Calu3 (cell line): Measurements from ENCODE around the gene ZNF563. TPM values are rescaled to one million over a fixed set of nuclear protein-coding genes. Genes with fewer than 3 reads are reported as not detected.

Experiments
- BruUV-seq: library from RNA; stranded (reverse); fragments of 400-500 nt; replicated peaks from 2 replicates; lab custom pipeline; 2021; lab: Mats Ljungman, UMichigan
- CTCF ChIA-PET: fragments of 300-600 bp; sonication (Branson Sonifier 250); formaldehyde crosslinking; loops from one replicate; lab custom pipeline; 2022; ENCODE audit warnings: antibody characterized with exemption; lab: Charles Lee
- DNase-seq: peaks from one replicate; pipeline ENCODE4 v3.0.0; 2022
- H3K27ac Mint-ChIP-seq: one replicate; pipeline ENCODE4 v1.8.0; 2022; ENCODE audit warnings: mixed read lengths; ENCODE audit not compliant: unreplicated experiment
- H3K27me3 Mint-ChIP-seq: one replicate; pipeline ENCODE4 v1.8.0; 2022; ENCODE audit warnings: mixed read lengths; ENCODE audit not compliant: unreplicated experiment
- H3K36me3 Mint-ChIP-seq: one replicate; pipeline ENCODE4 v1.8.0; 2022; ENCODE audit warnings: mild to moderate bottlenecking, moderate library complexity, mixed read lengths; ENCODE audit not compliant: insufficient read depth, unreplicated experiment
- H3K4me1 Mint-ChIP-seq: one replicate; pipeline ENCODE4 v1.8.0; 2022; ENCODE audit warnings: mild to moderate bottlenecking, low read depth, mixed read lengths; ENCODE audit not compliant: unreplicated experiment
- H3K4me3 Mint-ChIP-seq: one replicate; pipeline ENCODE4 v1.8.0; 2022; ENCODE audit warnings: mild to moderate bottlenecking, low read depth, moderate library complexity, mixed read lengths; ENCODE audit not compliant: unreplicated experiment
- H3K9me3 Mint-ChIP-seq: one replicate; pipeline ENCODE4 v1.8.0; 2022; ENCODE audit warnings: low read depth, mixed read lengths; ENCODE audit not compliant: unreplicated experiment
- intact Hi-C: fragments of 100-400 bp; cut with micrococcal nuclease; formaldehyde crosslinking; loops from one replicate; pipeline ENCODE4 v1.10.0; 2022; ENCODE audit not compliant: unreplicated experiment
- total RNA-seq: library from RNA; stranded (reverse); gene quantifications from 2 replicates; pipeline ENCODE4 v1.2.3, GENCODE V29; 2022
- TF ChIP-seq, protein P1 (sequence below): fragments of 200-600 bp; IDR thresholded peaks from one replicate; pipeline ENCODE4 v1.8.0; 2022; ENCODE audit warnings: antibody characterized with exemption; ENCODE audit not compliant: unreplicated experiment

The ZNF563 gene
- total RNA-seq, 1 experiment from 2014 or later: 1.3 TPM

DNA sequence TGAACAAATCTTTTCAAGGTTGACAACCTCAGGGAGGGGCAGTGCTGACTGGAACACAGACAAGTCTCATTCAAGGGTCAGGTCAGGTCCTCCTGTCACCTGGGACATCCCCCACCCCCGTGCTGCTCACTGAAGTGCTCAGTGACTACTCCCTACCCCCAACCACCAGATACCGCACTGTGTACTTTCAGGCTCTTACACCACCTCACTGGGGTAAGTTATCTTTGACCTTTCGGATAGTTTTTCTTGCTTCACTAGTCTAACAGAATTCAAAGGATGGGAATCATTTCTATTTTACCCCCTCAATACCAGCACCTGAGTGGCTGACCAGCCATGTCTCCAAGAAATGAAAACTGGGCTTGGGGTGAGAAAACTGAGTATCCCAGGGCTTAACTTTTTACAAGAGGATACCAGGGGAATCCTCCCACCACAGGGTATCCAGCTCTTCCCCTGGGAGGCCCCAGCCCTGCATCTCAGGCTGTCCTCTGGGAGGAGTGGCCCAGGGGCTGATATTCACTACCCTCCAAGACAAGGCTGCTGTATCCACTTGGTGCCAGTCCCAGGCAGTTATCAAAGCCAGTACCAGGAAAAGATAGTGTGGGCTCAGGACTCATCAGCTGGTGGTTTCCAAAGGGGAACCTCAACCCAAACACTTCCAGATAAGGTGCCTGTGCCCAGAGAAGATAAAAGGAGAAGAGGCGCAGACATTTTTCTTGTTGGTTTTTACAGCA lies 2.1 kb downstream of the ZNF563 start:
- H3K27ac Mint-ChIP-seq: no peak overlapping the region
- no peak overlapping the region for H3K4me3 Mint-ChIP-seq
- H3K9me3 Mint-ChIP-seq: peaks cover 5% of the 10 kb centered on the region
- no peak for DNase-seq
- TF ChIP-seq, protein P1, sequence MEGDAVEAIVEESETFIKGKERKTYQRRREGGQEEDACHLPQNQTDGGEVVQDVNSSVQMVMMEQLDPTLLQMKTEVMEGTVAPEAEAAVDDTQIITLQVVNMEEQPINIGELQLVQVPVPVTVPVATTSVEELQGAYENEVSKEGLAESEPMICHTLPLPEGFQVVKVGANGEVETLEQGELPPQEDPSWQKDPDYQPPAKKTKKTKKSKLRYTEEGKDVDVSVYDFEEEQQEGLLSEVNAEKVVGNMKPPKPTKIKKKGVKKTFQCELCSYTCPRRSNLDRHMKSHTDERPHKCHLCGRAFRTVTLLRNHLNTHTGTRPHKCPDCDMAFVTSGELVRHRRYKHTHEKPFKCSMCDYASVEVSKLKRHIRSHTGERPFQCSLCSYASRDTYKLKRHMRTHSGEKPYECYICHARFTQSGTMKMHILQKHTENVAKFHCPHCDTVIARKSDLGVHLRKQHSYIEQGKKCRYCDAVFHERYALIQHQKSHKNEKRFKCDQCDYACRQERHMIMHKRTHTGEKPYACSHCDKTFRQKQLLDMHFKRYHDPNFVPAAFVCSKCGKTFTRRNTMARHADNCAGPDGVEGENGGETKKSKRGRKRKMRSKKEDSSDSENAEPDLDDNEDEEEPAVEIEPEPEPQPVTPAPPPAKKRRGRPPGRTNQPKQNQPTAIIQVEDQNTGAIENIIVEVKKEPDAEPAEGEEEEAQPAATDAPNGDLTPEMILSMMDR: no peak
- CTCF ChIA-PET: no interaction called here
- H3K4me1 Mint-ChIP-seq: no peaks in the 10 kb centered on the region
- peaks cover 14% of the 10 kb centered on the region for H3K36me3 Mint-ChIP-seq
- intact Hi-C loops: no loop called here
- BruUV-seq: no TSS peak
- no peaks in the 10 kb centered on the region for H3K27me3 Mint-ChIP-seq

DNA sequence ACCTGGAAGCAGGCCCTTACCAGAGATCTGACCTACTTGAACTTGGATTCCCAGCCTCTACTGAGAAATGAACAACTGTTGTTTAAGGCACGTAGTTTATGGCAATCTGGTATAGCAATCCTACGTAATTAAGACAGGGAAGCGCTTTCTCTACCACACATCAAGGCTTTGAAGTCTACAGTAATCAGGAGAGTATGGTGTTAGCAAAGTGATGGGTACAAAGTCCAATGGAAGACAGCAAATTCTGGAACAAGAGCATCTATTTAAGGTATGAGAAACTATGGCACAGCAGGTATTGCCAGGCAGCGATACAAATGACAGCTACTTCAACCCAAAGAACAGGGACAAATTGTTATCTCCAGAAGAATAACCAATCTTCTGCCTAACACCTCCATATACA lies 3.1 kb downstream of the ZNF563 start:
- CTCF ChIA-PET: no interaction called here
- Mint-ChIP-seq H3K27ac (no peak overlapping the region), H3K4me3 (no peak overlapping the region), H3K36me3 (peaks cover 14% of the 10 kb centered on the region), H3K4me1 (no peaks in the 10 kb centered on the region), H3K9me3 (peaks cover 7% of the 10 kb centered on the region), H3K27me3 (no peaks in the 10 kb centered on the region)
- no peak for DNase-seq
- intact Hi-C loops: no loop called here
- no TSS peak for BruUV-seq
- TF ChIP-seq, protein P1: no peak

DNA sequence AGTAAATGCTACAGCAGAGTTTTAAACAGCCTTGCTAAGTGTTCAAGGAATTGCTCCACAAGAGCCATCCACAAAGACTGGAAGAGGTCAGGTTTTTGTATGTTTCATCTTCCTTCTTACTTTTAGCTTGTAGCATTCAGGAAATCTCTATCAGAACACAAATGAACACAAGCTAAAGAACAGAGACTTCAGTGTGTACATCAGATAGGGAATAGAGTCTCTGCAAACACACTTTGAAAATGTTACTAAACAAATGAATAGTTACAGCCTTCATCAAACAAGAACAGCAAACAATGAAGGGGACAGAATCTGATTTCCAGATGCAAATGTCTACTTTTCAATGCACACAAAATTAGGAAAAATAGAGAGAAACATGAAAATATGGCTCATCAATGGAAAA lies 7.7 kb downstream of the ZNF563 start:
- TF ChIP-seq, protein P1: no peak
- no peak overlapping the region for H3K27ac Mint-ChIP-seq
- no peaks in the 10 kb centered on the region for H3K27me3 Mint-ChIP-seq
- DNase-seq: no peak
- H3K4me1 Mint-ChIP-seq: no peaks in the 10 kb centered on the region
- H3K9me3 Mint-ChIP-seq: peaks cover 7% of the 10 kb centered on the region
- CTCF ChIA-PET: no interaction called here
- no peaks in the 10 kb centered on the region for H3K36me3 Mint-ChIP-seq
- BruUV-seq: no TSS peak
- no peak overlapping the region for H3K4me3 Mint-ChIP-seq
- intact Hi-C loops: no loop called here

- peaks cover 10% of the 10 kb centered on the region for H3K9me3 Mint-ChIP-seq
- no TSS peak for BruUV-seq
- intact Hi-C loops: no loop called here
- H3K27ac Mint-ChIP-seq: no peak overlapping the region
- CTCF ChIA-PET: no interaction called here
- H3K4me3 Mint-ChIP-seq: no peak overlapping the region
- no peaks in the 10 kb centered on the region for H3K27me3 Mint-ChIP-seq
- no peak for DNase-seq
- no peaks in the 10 kb centered on the region for H3K4me1 Mint-ChIP-seq
- no peaks in the 10 kb centered on the region for H3K36me3 Mint-ChIP-seq
- TF ChIP-seq, protein P1: no peak
Observed at GRCh38 chr19:12318782-12319413, 14.5 kb downstream of the ZNF563 start.
